ENCODE measurements around the gene RBFOX2. TPM values are rescaled to one million over a fixed set of nuclear protein-coding genes. Genes with fewer than 3 reads are reported as not detected.

RBFOX2 gene
- total and polyA plus RNA-seq, 10 of the 15 experiments (the other 5 are each of a cell fraction or from before 2014, with no cell fraction given), result 0.01 to 2.7 (median 0.17) TPM; not detected in 4

DNA sequence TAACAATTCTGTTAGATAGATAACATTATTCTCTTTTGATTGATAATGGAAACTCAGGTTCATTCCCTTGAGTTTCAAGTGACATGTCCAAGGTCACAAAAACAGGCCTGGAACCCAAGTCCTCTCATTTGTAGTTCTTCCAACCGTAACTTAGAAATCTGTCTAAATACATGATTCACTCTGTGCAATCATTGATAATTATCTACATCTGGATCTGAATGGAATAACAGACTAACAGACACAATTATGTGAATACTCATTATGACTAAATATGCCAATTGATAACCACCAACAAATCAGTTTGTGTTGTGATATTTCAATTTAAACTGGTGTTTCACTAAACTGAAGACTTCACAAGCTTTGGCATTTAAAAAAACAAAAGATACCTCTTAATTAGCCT, 71.0 kb downstream of the RBFOX2 start:
- ATAC-seq (no peak), FAIRE-seq (no peak), DNase-seq (ENCODE audit: low read depth, low spot score) (no peak)
- Histone ChIP-seq H3K4me2 (ENCODE audit: control insufficient read depth, insufficient read depth) (no peak overlapping the region), H3K9me3 (replicated peaks; ENCODE audit: control insufficient read depth, insufficient read depth, low read length) (no peaks in the 10 kb centered on the region), H3K79me2 (ENCODE audit: control insufficient read depth, insufficient read depth, low read length) (no peaks in the 10 kb centered on the region), H3K4me1 (ENCODE audit: control insufficient read depth, insufficient read depth, low read length) (no peaks in the 10 kb centered on the region), H3K36me3 (ENCODE audit: control insufficient read depth in 2 of 2, insufficient read depth in 2 of 2, low read length in 1 of 2) (no peaks in the 10 kb centered on the region), H3K27ac (ENCODE audit: control insufficient read depth, insufficient read depth) (no peak overlapping the region), H3K27me3 (replicated peaks in 1 of 2; ENCODE audit: control insufficient read depth in 2 of 2, insufficient read depth in 2 of 2, low read length in 1 of 2) (peaks cover 0 to 3% of the 10 kb centered on the region in 2 experiments; a peak in 1 of 4 replicates), H3K9ac (ENCODE audit: control insufficient read depth, insufficient read depth, low read length) (no peak overlapping the region), H3K4me3 (no peak overlapping the region), H4K20me1 (ENCODE audit: control insufficient read depth, insufficient read depth) (no peaks in the 10 kb centered on the region), H2AFZ (ENCODE audit: control insufficient read depth, low read depth, low read length) (no peak overlapping the region)
- ChIA-PET RAD21 (ENCODE audit: unreplicated experiment) (no interaction called here), SMC1A (ENCODE audit: uncharacterized antibody, unreplicated experiment) (no interaction called here), CTCF (no interaction called here), POLR2A (no interaction called here)
- intact Hi-C loops (cut with micrococcal nuclease; ENCODE audit: unreplicated experiment) (no loop called here), in situ Hi-C loops (cut with MboI) (no loop called here)
- TF ChIP-seq HDAC6 (IDR thresholded peaks at IDR 0.05; ENCODE audit: unreplicated experiment) (no peak), SRF (IDR thresholded peaks at IDR 0.05; ENCODE audit: low read depth in 2 of 2, low read length in 2 of 2) (no peak)
- WGBS (ENCODE audit: insufficient coverage, insufficient replicate concordance, low lambda C conversion rate, missing lambda C conversion rate), result 15% methylated on average over 1 of the region's 1 CpG
- BruUV-seq (replicated peaks), result no TSS peak

DNA sequence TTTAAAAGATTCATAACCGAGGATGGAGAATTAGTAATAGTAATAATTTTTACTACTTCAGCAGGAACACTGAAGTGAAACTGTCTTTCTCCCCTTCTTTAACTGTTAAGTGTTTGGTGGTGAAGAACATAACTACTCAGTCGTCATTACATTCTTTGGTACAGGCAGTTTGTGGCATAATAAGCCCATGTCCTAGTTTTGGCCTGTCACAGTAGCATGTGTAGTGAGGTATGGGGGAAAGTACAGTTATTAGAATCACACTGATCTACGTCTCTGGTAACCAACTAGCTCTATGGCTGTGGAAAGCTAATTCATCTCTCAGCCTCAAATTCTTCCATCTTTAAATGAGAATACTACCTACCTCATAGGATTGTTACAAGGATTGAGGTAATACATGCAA, 71.8 kb downstream of the RBFOX2 start:
- no peak for FAIRE-seq
- H4K20me1 ChIP-seq (ENCODE audit: control insufficient read depth, insufficient read depth), result no peaks in the 10 kb centered on the region
- H3K4me1 ChIP-seq (ENCODE audit: control insufficient read depth, insufficient read depth, low read length), result no peaks in the 10 kb centered on the region
- no TSS peak for BruUV-seq (replicated peaks)
- ChIA-PET RAD21 (ENCODE audit: unreplicated experiment) (no interaction called here), CTCF (interaction anchor here (1.6 kb wide), 1 partner anchor 109 kb away, joined by 4 read pairs; no protein-coding TSS in a partner anchor), SMC1A (ENCODE audit: uncharacterized antibody, unreplicated experiment) (interaction anchor here (1.4 kb wide), 1 partner anchor 14 kb away, joined by 3 read pairs; no protein-coding TSS in a partner anchor), POLR2A (no interaction called here)
- H3K4me3 ChIP-seq, result no peak overlapping the region
- 15% methylated on average over 3 of the region's 3 CpGs for WGBS (ENCODE audit: insufficient coverage, insufficient replicate concordance, low lambda C conversion rate, missing lambda C conversion rate)
- no peaks in the 10 kb centered on the region for H3K79me2 ChIP-seq (ENCODE audit: control insufficient read depth, insufficient read depth, low read length)
- peak; percentile 57 for ATAC-seq
- H3K9me3 ChIP-seq (replicated peaks; ENCODE audit: control insufficient read depth, insufficient read depth, low read length), result no peaks in the 10 kb centered on the region
- H3K27ac ChIP-seq (ENCODE audit: control insufficient read depth, insufficient read depth), result no peak overlapping the region
- intact Hi-C loops (cut with micrococcal nuclease; ENCODE audit: unreplicated experiment) (no loop called here), in situ Hi-C loops (cut with MboI) (no loop called here)
- H3K27me3 ChIP-seq (replicated peaks in 1 of 2; ENCODE audit: control insufficient read depth in 2 of 2, insufficient read depth in 2 of 2, low read length in 1 of 2), result peaks cover 0 to 3% of the 10 kb centered on the region in 2 experiments; a peak in 1 of 4 replicates
- no peaks in the 10 kb centered on the region for H3K36me3 ChIP-seq (ENCODE audit: control insufficient read depth in 2 of 2, insufficient read depth in 2 of 2, low read length in 1 of 2)
- peak; percentile 2 for DNase-seq (ENCODE audit: low read depth, low spot score)
- no peak for TF ChIP-seq FOXM1 (IDR thresholded peaks at IDR 0.05; ENCODE audit: low read depth, low read length)
- H3K9ac ChIP-seq (ENCODE audit: control insufficient read depth, insufficient read depth, low read length), result no peak overlapping the region
- H2AFZ ChIP-seq (ENCODE audit: control insufficient read depth, low read depth, low read length), result no peak overlapping the region
- no peak overlapping the region for H3K4me2 ChIP-seq (ENCODE audit: control insufficient read depth, insufficient read depth)

All from GM12878 (cell line).